GM21515 (cell line): ENCODE results near the gene CDHR3.
"Not testable (repeated sequence)": the region's sequence is repeated elsewhere in the genome, so short reads cannot be mapped to it uniquely, and the experiment has no call there.

Source experiments
- ATAC-seq: cut with Tn5 transposase; IDR thresholded peaks from one replicate; pipeline ENCODE4 v1.9.1; 2021; ENCODE audit not compliant: unreplicated experiment

Gene CDHR3

GRCh38 chr7:105955651-105956466, 7.2 kb upstream of the CDHR3 start:
- ATAC-seq = not testable (repeated sequence)

GRCh38 chr7:105958012-105958411, 5.1 kb upstream of the CDHR3 start:
- no peak for ATAC-seq

- ATAC-seq = no peak
Observed at GRCh38 chr7:105962353-105962752, 711 bp upstream of the CDHR3 start.

- ATAC-seq = no peak
Observed at GRCh38 chr7:105971845-105972244, 8.8 kb downstream of the CDHR3 start.

- ATAC-seq = no peak
Observed at GRCh38 chr7:105972276-105972675, 9.2 kb downstream of the CDHR3 start.

GRCh38 chr7:105974471-105974870, 11.4 kb downstream of the CDHR3 start:
- ATAC-seq = no peak

DNA sequence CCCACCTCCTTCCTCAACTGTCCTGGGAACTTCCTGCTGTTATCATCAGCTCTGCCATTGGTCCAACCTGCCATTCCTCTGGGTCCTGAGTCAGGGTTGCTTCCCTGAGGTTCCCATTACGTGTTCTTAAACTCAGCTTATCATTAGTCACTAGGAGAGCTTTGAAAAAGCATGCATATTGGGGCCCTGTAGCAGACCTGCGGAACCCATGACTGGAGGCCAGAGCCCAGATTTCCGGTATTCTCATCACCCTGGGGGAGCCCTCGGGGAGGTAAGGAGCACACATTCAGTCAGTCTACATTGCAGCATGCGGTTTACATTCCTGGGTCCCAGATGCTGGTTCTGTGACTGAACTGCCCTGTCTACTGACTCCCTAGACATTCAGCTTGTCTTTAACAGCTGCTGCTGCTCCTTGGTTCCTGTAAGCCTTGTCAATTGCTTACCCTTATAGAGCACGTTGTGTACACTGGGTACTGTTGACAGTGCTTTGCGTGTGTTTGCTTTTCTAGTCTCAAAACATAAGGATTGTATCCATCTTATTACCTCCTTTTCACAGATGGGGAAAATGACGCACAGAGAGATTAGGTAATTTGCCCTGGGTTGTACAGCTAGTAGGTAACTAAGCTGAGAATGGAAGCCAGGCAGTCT, 12.8 kb downstream of the CDHR3 start:
- ATAC-seq = no peak

DNA sequence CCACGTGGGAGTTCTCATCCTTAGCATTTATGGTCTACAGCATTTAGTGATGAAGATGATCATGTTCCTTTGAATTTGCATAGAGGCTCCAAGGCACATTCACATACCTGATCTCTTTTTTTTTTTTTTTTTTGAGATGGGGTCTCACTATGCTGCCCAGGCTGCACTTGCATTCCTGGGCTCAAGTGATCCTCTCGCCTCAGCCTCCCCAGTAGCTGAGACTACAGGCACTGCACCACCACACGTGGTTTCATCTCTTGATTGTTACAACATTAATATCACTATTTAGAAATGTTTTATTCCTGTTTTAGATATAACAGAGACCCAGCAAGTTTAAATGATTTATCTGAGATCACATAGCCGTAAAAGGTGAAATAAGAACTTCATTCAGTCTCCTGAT, 13.8 kb downstream of the CDHR3 start:
- no peak for ATAC-seq

DNA sequence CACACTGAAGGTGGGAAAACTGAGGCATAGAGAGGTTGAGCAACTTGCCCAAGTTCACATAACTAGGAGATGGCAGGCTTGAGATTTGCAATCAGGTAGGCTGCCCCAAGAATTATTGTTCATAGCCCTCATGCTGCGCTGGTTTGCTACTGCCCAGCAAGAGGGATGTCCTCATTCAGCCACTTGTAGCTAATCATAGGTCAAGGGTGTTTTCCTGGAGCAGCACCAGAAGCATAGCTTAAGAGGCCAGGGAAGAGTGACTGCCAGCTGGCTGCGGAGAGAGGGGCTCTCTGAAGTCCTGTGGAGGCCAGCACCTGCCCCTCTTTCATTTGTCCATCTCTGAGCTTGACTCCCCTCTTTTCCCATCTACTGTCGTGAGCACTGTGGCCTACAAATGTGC, 15.0 kb downstream of the CDHR3 start:
- ATAC-seq = no peak

- no peak for ATAC-seq
Observed at GRCh38 chr7:105978974-105979373, 15.9 kb downstream of the CDHR3 start.

DNA sequence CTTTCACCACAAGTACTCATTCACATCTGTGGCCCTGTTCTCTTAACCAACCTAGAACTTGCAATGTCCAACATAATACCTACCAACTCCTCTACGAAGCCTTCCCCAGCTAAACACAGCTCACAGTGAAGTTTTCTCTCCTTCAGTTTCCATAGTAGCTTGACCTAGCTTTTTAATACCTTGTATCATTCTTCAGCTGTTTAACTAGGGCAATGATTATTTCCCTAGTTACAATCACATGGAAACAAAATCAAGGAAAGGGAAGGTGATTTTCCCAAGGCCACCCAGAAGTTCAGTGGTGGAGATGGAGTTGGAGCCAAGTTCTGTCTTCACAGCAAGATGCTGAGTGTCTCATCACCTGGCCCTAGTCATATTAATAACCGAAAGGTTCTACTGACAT, 16.3 kb downstream of the CDHR3 start:
- no peak for ATAC-seq

DNA sequence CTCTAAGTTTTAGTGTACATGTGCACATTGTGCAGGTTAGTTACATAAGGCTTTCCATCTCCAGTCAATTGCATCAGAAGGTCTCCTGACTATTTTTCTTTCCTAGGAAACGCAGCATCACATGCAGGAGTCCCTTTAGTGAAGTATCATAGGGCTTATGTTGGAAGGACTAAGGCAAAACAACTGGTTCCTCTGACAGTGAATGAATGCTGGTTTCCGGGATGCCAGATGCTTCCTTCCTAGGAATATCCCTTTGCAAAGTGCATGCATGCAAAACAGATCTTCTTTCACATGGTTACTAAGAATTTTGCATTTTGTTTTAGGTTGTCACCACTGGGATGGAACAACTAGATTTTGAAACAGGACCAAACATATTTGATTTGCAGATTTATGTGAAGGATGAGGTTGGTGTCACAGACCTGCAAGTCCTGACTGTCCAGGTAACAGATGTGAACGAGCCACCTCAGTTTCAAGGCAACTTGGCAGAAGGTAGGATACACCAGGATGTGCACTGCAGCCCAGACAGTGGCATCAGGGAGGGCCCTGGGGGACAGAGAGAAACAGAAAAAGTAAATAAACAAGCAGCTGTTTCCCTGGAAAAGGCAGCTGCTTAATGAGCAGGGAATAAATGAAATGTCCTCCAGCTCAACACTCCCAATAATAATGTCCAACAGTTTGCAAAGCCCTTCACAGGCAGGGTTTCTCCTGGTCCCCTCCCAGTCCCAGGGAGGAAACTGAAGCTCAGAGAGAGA, 17.8 kb downstream of the CDHR3 start:
- ATAC-seq = no peak

GRCh38 chr7:105982388-105982787, 19.3 kb downstream of the CDHR3 start:
- no peak for ATAC-seq

- not testable (repeated sequence) for ATAC-seq
Observed at GRCh38 chr7:105984808-105985207, 21.7 kb downstream of the CDHR3 start.

- no peak for ATAC-seq
Observed at GRCh38 chr7:105985229-105985628, 22.2 kb downstream of the CDHR3 start.

DNA sequence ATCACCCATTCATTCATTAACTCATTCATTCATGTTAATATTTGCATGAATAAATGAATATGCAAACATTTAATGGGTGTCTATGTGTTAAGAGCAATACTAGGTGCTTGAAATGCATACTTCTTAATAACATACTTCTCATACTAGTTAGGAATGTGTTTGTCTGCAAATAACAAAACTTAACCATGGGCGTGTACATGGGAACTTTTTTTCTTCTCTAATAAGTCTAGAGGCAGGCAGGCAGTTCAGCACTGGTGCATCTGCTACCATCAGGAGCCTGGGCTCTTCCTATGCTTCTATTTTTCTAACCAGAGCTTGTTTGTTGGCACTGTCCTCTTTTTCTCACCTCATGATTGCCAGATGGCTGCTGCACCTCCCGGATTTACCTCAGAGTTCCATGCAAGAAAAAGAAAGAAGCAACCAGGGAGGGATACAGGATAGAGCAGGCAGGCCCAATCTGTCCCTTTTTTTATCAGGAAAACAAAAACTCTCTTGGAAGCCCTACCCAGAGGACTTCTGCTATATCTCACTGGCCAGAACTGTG, 22.7 kb downstream of the CDHR3 start:
- ATAC-seq = no peak

- no peak for ATAC-seq
Observed at GRCh38 chr7:105987046-105987445, 24.0 kb downstream of the CDHR3 start.

- ATAC-seq = no peak
Observed at GRCh38 chr7:105988276-105988675, 25.2 kb downstream of the CDHR3 start.

GRCh38 chr7:105989191-105989590, 26.1 kb downstream of the CDHR3 start:
- no peak for ATAC-seq

GRCh38 chr7:105989686-105990085, 26.6 kb downstream of the CDHR3 start:
- ATAC-seq = no peak

DNA sequence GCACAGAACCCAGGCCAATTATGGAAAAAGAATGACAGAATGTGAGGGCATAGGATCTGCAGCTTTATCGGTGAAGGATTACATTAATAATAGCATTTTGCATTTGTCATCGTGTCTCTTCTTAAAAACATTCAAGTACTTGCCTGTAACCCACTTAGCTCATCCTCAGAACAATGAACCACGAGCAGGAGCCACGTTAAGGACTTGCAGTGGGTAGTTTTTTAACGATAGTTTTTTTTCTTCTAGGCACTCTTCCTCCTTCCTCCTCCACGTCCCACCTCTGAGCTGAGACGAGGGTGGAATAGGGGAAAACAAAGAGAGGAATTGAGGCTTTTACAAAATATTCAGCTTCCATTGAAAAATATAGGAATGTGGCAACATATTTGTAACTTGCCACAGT, 27.1 kb downstream of the CDHR3 start:
- no peak for ATAC-seq
